PFSK-1 (cell line): ENCODE measurements around the gene HAGHL.

Experiments
- FOXP2 ChIP-seq: optimal IDR thresholded peaks from 2 replicates; pipeline ENCODE3; 2011; ENCODE audit warnings: borderline replicate concordance, control low read depth, inconsistent platforms; ENCODE audit not compliant: insufficient read depth; ENCODE audit errors: extremely low read length, extremely low read depth
- POLR2AphosphoS5 ChIP-seq: IDR thresholded peaks from 2 replicates; pipeline ENCODE4 v1.6.1; 2012; ENCODE audit warnings: low read depth, mild to moderate bottlenecking, control low read depth, low read length, moderate library complexity
- REST ChIP-seq, 2 experiments: IDR thresholded peaks; 2 replicates each; pipeline versions ENCODE4 v1.6.1 to v1.8.0; 2011 to 2012; ENCODE audit warnings: low read depth in 2 of 2, low read length in 2 of 2, control low read depth in 1 of 2, inconsistent platforms in 1 of 2, mild to moderate bottlenecking in 1 of 2, moderate library complexity in 1 of 2; ENCODE audit not compliant: insufficient read depth in 1 of 2
- TAF1 ChIP-seq: IDR thresholded peaks from 2 replicates; pipeline ENCODE4 v1.6.1; 2012; ENCODE audit warnings: low read length, control low read depth, borderline replicate concordance; ENCODE audit not compliant: insufficient read depth

GRCh38 chr16:682493-683395 is 44.2 kb upstream of the HAGHL start:
- TF ChIP-seq TAF1 (no peak), REST (IDR thresholded peaks at IDR 0.05; ENCODE audit: insufficient read depth in 1 of 2, low read depth in 2 of 2, low read length in 2 of 2) (no peak), POLR2AphosphoS5 (no peak), FOXP2 (no peak)
